Hematopoietic multipotent progenitor cell treated with erythropoietin and hydrocortisone succinate and interleukin-3 and kit ligand, for 6 days (in vitro differentiated cells): ENCODE measurements around the gene SETBP1.

Experiments used
- DNase-seq: peaks from one replicate; pipeline ENCODE4 v3.0.0-alpha.2; 2015

The SETBP1 gene

DNA sequence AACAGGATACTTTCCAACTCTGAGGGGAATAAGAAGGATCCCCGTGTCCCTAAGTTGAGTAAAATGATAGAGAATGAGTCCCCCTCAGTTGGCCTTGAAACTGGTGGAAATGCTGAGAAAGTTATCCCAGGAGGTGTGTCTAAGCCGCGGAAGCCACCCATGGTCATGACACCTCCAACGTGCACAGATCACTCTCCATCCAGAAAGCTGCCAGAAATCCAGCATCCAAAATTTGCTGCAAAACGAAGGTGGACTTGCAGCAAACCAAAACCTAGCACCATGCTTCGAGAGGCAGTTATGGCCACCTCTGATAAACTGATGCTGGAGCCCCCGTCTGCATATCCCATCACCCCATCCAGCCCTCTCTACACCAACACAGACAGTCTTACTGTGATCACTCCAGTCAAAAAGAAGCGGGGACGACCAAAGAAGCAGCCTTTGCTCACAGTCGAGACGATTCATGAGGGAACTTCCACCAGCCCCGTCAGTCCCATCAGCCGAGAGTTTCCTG, 270.1 kb downstream of the SETBP1 start:
- DNase-seq, result no peak

DNA sequence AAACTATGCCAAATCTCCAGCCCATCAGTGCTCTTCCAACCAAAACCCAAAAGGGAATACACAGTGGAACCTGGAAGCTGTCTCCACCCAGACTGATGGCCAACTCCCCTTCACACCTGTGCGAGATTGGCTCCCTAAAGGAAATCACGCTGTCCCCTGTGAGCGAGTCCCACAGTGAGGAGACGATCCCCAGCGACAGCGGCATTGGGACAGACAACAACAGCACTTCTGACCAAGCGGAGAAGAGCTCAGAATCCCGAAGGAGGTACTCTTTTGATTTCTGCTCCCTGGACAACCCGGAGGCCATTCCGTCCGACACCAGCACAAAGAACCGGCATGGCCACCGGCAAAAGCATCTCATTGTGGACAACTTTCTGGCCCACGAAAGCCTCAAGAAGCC, 271.1 kb downstream of the SETBP1 start:
- DNase-seq, result no peak

DNA sequence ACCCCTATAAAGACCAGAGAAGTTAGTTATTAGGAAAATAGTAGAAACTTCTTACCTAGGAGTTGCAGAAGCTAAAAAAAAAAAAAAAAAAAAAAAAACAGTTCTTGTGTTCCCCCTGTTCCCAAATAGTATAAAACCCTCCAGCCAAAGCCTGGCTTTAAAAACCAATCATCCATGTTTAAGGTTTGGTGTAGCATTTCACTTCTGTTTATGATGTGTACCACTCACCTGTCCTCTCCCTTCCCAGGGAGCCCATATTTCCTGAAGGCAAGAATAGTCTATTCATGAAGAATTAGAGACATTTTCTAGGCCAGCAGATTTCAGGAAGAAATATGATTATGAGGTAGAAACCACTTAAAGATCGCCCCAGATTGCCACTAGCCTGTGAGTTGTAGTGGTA, 273.6 kb downstream of the SETBP1 start:
- no peak for DNase-seq

DNA sequence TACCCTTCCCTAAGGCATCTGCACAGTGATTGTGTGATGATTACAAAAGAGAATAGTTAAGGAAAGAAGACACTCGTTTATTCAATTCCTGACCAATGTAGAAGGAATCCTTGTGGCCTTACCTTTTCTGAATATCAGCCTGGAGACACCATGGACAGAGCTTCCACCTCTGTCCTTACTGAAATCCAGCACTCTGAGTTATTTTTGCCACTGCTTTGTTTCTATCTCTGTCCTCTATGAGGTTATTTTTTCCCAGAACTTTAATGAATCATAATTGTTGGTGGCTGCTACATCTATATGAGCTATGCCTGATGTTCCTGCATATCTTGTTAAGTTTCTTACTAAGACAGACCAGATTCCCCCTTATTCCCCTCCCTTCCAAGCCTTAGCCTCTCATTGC, 275.1 kb downstream of the SETBP1 start:
- no peak for DNase-seq

- no peak for DNase-seq
Observed at GRCh38 chr18:44957025-44957424, 276.3 kb downstream of the SETBP1 start.

DNA sequence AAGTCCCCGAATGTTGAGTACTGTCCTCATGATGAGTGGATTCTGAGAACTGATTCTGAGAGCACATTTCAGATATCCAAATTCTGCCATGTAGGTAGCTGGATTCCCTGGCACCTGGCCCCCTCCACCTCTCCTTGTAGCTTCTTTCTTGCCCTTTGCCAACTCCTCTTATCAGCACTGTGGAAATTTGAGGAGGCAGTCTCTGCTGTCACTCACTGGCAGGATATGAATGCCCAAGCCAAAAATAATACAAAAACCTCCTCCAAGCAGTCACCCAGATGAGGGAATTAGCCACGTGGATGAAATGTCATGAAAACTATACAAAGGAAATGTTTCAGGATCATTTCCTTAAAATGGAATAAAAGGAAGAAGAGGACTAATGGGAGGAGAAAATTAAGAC, 276.8 kb downstream of the SETBP1 start:
- DNase-seq, result no peak

DNA sequence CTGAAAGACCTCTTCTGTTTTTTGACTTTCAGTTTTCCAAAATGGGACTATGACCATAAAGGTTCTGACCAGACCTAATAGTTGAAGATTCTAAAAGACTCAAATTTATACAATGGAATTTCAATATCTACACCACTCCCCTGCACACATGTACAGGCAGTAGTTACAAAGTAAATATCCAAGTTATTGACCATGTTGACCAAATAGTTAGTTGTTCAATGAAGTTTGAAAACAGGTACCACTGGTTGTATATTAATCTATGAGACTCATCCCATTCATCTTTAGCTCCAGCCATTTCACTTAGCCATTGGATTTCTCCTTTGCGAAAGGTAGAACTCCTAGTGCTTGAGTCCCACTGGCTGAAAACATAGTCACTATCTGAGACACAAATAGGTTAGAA, 277.4 kb downstream of the SETBP1 start:
- DNase-seq, result no peak

DNA sequence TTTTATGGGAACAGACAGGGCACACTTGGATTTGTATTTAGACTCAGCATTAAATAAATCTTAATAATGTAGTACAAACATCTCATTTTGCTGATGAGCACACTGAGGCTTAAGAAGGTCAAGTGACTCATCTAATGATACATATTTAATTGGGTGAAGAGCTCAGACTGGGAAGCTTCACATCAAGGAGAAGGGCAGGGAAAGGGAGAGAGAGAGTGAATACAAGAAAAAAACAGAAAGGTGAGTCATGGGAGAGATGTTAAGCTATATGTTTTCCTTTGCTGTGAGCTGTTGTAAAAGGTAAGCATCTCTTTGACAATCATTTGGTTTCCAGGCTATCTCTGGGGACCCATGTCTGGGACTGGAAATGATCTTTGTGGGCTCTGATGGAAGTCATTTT, 277.8 kb downstream of the SETBP1 start:
- DNase-seq, result no peak

GRCh38 chr18:44959013-44959412, 278.3 kb downstream of the SETBP1 start:
- no peak for DNase-seq

DNA sequence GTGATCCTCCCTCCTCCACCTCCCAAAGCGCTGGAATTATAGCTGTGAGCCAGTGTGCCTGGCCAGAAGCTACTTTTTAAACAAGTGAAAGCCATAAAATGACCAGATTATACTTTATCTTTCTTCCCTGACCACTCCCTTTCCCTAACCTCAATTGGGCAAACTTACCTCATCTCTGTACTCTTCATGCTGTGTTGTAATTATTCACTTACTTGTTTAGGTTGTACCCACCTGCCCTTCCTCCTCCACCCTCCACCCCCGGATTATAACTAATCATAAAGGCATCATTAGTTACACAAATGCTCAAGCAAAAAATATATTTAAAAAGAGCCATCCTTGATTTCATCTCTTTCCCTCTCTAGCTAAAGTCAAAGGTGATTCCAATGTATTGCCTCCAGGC, 279.9 kb downstream of the SETBP1 start:
- DNase-seq, result no peak

GRCh38 chr18:44961288-44961995, 280.8 kb downstream of the SETBP1 start:
- DNase-seq, result no peak

GRCh38 chr18:44967599-44967998, 286.9 kb downstream of the SETBP1 start:
- DNase-seq, result no peak

DNA sequence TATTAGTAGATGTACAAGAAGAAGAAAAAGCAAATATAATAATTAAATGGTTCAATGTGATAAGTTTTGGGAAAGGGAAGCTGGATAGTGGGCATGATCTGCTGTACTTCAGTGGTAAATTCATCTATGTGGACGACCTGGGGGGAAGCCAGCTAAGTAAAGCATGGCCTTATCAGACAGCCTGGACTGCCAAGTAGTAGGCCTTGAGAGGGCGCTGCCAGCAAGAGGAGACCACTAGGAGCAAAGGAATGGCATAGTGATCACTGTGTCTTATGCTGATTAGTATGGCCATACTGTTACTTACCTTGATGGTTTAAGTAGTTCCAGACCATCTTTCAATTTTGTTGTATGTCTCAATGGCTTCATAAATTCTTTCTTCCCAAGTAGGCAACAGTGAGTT, 287.6 kb downstream of the SETBP1 start:
- DNase-seq, result no peak

GRCh38 chr18:44969214-44969795, 288.6 kb downstream of the SETBP1 start:
- DNase-seq, result no peak

GRCh38 chr18:44973282-44973681, 292.6 kb downstream of the SETBP1 start:
- DNase-seq, result no peak

GRCh38 chr18:44974174-44974573, 293.5 kb downstream of the SETBP1 start:
- DNase-seq, result no peak

DNA sequence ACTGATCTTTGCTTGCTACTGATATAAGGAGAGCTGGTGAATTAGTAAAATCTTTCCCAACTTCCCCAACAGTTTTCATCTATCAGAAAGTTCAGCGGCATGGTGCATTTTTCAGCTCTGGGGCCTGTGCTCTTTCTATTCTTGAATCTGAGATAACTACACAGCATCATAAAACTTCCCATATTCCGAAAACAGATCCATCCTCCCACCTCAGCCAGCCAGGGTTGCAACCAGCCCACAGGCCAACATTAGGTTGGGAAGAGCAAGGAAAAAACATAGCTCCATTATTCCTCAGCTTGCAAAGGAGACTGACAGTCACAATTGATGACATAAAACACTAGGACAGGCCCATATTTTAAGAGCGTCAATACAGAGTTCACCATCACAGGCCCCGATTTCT, 297.2 kb downstream of the SETBP1 start:
- no peak for DNase-seq

- DNase-seq, result peak; percentile 1
Observed at GRCh38 chr18:44979748-44980147, 299.1 kb downstream of the SETBP1 start.

GRCh38 chr18:44981121-44981520, 300.4 kb downstream of the SETBP1 start:
- DNase-seq, result no peak

- no peak for DNase-seq
Observed at GRCh38 chr18:44986933-44987332, 306.2 kb downstream of the SETBP1 start.

- DNase-seq, result no peak
Observed at GRCh38 chr18:44987371-44987770, 306.7 kb downstream of the SETBP1 start.

- no peak for DNase-seq
Observed at GRCh38 chr18:44988821-44989587, 308.3 kb downstream of the SETBP1 start.

- peak; percentile 17 for DNase-seq
Observed at GRCh38 chr18:44996261-44996660, 315.6 kb downstream of the SETBP1 start.

- no peak for DNase-seq
Observed at GRCh38 chr18:44997174-44997573, 316.5 kb downstream of the SETBP1 start.
